HG03039 (cell line): ENCODE results near the gene AIFM1.
"Not testable (repeated sequence)": the region's sequence is repeated elsewhere in the genome, so short reads cannot be mapped to it uniquely, and the experiment has no call there.

Experiments used
- ATAC-seq: cut with Tn5 transposase; IDR thresholded peaks from one replicate; pipeline ENCODE4 v1.9.1; 2021; ENCODE audit warnings: mild to moderate bottlenecking, moderate library complexity; ENCODE audit not compliant: unreplicated experiment

Gene AIFM1

DNA sequence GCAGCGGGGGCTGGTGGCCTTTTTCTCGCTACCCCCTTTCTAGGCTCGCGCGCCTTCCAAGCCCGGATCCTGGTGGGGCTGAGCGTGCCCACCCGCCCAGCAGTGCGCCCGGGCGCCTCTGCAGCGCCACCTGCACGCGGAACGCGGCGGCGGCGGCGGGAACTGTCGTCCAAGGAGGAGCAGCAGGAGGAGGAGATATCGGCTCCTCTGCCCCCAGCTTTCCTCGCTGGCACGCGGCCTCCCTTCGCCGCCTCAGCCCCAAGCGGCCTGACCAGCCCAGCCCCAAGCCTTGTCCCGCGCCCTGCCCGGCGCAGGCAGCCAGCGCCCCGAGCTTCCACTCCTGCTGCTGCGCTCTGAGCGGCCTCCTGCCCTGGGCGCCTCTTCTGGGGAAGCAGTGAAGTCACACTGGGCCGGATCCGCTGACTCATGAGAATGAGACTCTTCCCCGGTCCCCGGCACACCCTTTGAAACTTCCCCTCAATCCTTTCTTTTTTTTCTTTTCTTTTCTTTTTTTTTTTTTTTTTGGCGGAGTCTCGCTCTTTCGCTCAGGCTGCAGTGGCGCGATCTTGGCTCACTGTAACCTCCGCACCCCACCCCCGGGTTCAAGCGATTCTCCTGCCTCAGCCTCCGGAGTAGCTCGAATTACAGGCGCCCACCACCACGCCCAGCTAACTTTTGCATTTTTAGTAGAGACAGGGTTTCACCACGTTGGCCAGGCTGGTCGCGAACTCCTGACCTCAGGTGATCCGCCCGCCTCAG lies 44.7 kb downstream of the AIFM1 start:
- peak; percentile 69 for ATAC-seq

DNA sequence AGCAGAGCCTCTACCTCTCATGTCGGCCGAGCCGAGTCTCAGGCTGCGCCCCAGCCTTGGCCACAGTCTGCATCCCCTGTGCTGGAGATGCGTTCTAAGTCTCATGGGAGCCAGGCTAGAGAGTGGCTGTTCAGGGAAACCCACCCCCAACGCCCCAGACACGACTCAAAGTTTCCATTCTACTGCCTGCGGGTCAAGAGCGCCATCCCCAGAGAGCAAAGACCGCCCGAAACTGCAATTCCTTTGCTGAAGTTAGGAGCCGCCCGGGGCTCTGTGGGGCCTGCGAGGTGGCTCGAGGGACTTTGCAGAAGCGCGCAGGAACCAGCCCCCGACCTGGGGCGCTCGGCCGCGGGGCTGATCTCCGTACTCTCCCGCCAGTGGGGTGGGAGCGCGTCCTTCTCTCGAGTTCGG lies 45.3 kb downstream of the AIFM1 start:
- ATAC-seq: peak; percentile 23

DNA sequence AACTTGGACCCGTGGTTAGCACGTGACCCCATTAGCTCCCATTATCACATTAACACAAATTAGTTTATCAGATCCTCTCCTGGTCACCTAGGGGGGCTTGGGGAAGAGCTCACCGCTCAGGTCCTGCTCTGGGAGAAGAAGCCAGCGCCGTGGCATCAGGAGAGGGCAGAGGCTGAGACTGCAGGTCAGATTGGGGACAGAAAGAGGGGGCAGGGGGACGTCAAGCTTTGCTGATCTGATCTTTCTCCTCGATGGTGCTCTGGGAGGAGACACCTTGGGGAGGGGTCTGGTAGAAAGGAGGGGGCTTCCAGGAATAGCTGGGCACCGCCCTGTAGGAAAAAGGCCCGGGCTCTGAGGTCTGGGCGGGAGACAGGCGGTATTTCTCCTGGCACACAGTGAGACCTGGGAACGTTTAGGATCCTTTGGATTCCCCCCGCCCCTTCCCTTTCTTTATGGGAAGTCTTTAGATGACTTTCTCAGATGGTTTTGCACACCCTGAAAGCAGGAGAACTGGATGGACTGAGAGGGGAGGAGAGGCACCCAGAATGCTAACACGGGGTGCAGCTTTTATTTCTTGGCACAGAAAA lies 46.2 kb downstream of the AIFM1 start:
- no peak for ATAC-seq

DNA sequence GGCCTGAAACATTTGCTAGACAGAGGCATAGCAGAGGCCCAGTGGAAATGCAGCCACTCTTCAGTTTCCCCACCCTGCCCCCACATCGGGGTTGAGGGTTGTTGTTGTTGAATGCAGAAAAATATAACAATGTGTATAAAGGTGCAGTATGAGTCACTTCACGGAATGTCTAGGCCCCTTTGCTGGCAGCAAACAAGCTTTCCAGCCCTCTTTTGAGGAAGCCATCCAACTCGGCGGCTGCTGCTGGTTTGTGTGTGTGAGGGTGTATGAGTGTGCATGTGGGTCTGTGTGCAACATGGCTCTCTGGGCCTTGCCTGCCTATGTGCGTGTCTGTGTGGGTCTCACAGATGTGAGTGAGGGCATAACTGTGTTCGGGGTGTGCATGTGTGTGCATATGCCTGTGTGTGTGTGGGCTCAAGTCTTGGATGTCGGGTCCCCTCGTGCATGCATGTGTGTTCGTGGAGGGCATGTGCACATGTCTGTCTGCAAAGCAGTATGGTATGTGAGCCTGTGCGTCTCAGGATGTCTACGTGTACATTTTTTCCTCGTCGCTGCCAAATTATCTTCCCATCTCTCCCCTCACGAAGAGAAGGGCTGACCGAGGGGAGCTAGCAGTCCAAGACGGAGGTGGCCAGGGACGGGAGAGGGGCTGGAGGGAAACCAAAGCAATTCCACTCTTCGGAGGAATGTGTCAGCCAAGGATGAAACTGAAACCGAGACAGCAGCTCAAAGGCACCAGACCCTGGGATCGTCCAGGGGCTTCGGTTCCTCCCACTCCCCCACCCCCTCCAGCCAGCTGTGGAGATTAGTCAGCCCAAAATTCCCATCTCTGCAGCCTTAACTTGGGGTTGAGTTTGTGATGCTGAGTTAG lies 47.0 kb downstream of the AIFM1 start:
- no peak for ATAC-seq

DNA sequence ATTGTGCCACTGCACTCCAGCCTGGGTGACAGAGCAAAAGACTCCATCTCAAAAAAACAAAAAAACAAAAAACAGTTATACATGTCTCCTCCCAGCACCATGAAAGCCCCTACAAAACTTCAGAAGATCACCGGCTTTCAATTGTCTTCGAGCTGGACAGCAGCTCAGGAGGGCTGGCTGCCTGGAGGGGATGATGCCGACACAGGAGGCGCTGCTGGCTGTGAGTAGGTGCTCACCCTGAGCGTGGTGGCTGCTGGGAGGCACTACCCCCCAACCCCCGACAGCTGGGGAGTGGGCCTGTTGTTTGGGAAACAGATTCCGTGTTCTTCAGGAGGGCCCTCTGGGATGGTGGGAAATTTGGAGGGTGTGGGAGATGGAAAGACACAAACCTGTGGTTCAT lies 48.5 kb downstream of the AIFM1 start:
- no peak for ATAC-seq

GRCh38 chrX:130115119-130115885 lies 50.3 kb downstream of the AIFM1 start:
- not testable (repeated sequence) for ATAC-seq

GRCh38 chrX:130114141-130114588 lies 51.5 kb downstream of the AIFM1 start:
- no peak for ATAC-seq

DNA sequence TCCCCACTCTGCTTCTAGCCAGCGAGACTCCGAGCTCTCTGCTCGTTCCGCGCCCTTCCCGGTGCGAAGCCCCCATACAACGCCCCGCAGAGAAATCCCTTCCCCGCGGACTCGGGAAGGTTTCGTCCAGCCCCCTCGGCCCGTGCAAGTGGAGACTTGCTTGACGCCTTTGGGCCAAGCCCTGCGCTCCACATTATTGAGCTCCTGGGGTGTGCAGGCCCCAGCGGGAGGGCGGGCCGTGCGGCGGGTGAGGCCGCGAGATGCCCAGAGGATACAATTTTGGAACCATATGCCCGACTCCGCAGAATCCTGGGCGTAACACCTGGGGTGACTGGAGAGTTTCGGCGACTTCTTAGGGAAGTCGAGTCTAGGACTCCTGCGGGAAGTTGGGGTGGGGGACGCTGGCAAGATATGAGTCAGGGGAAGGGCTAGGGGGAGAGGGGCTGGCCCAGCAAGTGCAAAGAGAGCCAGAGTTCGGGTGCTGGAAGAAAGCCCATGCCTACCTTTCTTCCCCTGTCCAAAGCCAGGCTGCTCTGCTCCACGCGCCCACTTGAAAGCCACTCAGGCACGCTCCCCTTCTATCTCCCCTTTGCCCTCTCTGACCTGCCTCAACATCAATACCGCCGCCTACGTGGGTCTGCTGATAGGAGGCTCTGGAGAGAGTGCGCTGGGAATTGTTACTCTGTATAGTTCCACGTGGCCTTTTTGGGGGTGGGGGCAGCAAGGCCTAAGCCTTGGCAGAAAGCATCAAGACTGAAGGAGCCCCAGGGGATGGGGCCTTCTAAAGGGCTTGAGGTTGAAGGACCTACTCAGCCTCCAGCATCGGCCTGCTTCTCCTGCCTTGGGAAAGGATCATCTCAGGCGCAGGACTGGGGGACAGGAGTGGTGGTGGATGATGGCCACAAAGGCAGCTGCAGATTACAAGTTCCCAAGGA lies 54.2 kb downstream of the AIFM1 start:
- no peak for ATAC-seq

DNA sequence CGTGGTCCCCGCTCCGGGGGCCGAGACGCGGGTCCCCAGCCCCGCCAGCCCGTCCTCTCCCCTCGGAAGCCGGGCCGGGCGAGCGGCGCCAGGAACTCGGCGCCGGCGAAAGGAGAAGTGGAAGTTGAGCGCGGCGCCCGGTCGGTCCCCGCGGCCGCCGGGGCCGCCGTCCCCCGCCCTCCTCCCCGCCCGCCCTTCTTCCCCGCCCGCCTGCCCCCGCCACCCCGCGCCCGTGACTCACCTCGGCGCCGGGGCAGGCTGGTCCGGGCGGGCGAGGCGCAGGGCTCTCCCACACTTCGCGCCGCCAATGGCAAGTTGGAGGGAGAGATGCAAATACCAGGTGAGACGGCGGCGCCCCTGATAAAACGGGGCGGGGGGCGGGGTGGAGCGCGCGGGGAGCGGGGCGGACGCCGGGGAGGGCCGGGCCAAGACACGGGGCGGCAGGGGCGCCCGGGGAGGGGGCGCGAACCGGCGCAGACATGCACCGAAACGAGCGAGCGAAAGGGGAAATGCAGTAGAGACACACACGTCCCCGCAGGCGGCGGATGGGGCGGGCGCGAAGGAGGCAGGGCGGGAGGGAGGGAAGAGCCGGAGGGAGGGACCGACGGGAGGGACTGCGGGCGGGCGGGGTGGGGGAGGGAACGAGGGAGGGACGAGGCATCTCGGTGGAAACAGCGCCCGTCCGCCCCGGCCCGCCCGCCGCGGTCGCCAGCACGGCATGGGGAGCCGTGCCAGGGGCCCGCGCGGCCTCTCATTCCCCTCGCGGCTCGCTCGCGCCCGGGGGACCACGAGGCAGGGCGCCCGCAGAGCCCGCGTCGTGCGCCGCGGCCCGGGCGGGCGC lies 55.0 kb downstream of the AIFM1 start, which contains the start of gene ELF4:
Gene ELF4 (minus strand): TSS at position 119 of the 841 bp plus-strand sequence. CDS start 29,167 bp downstream, outside the sequence.
- peak; percentile 41 for ATAC-seq

- ATAC-seq: peak; percentile 11
These were observed 55.9 kb downstream of the AIFM1 start for GRCh38 chrX:130109429-130110378.

DNA sequence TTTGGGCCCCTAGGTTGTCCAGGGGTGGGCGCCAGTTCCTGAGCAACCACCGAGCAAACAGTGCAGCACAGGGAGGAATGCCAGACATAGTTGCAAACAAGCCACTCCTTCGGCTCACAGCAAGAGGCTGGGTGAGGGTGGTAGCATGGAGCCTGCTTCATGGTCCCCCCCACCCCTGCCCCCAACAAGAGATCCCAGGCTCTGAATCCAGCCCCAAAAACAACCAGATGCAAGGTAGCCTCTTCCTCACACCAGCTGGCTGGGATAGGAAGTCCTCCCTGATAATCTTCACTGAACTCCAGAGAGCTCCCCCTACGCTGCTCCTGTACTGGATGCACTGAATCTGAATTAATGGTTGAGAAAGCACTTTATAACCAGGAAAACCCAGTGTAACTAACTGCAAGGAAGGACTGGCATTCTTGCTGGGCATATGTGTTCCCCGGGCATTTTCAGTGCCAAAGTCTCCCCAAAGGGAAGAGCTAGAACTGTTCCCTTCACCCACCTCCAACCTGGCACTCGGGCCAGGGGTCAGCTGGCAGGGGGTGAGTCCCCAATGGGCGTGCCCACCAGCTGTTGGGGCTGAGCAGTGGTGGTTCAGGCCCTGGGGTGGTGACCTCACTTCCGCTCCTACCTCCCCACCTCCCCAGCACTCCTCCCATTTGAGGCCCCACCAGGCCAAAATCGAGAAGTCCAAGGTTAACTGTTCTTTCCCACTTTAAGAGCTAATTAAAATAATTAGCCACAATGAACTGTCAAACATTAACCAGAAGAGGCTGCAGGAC lies 56.8 kb downstream of the AIFM1 start:
- peak; percentile 60 for ATAC-seq

DNA sequence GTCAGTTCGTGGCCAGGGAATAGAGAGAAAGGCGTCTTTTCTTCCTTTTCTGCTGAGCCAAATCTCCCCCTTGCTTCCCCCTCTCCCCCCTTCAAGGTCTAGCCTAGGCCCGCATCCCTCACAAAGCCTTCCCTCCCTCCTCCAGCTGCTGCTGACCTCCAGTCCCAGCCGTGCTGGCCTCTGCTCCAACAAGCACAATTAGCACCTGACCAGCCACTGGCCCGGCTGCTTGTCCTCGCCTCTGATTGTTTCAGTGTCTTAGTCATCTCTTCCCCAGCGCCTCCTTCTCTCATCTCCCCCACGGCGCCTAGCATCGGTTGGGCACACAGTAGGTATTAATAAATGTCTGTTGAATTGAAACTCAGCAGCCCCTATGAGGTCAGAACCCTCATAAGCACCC lies 59.6 kb downstream of the AIFM1 start:
- no peak for ATAC-seq

GRCh38 chrX:130105244-130105643 lies 60.4 kb downstream of the AIFM1 start:
- no peak for ATAC-seq

DNA sequence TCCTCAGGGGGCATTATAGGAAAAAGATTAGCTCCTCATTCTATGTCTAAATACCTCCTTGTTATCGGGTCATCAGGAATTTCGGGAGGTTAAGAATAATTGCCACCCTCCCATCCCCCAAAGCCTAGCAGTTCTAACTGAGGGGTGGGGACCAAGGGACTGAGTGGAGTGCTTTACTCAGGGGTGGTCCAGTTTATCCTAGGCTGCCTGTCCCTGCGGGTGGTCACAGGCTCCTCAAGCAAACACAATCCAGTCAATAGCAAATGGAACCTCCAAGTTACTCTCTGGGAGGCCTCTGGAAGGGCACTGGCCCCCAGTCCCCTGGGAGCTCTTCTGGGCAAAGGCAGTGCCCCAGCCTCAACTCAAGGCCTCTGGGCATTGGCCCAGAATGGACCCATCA lies 62.0 kb downstream of the AIFM1 start:
- no peak for ATAC-seq

- ATAC-seq: no peak
These were observed 65.5 kb downstream of the AIFM1 start for GRCh38 chrX:130100180-130100579.

GRCh38 chrX:130098210-130098552 lies 67.5 kb downstream of the AIFM1 start:
- no peak for ATAC-seq
